GM18505 (cell line): ENCODE data around the gene FRMD4B.

Experiments used
- ATAC-seq: cut with Tn5 transposase; IDR thresholded peaks from one replicate; pipeline ENCODE4 v1.9.1; 2021; ENCODE audit not compliant: unreplicated experiment
- POLR2A ChIP-seq: IDR thresholded peaks from 4 replicates; pipeline ENCODE4 v1.6.1; 2011; ENCODE audit warnings: borderline replicate concordance; ENCODE audit not compliant: insufficient read depth, insufficient read length; ENCODE audit errors: extremely low read depth

The FRMD4B gene

GRCh38 chr3:69260216-69260787, 125.6 kb downstream of the FRMD4B start:
- no peak for TF ChIP-seq POLR2A
- ATAC-seq, result no peak

GRCh38 chr3:69259125-69259524, 126.8 kb downstream of the FRMD4B start:
- no peak for ATAC-seq
- TF ChIP-seq POLR2A, result no peak

DNA sequence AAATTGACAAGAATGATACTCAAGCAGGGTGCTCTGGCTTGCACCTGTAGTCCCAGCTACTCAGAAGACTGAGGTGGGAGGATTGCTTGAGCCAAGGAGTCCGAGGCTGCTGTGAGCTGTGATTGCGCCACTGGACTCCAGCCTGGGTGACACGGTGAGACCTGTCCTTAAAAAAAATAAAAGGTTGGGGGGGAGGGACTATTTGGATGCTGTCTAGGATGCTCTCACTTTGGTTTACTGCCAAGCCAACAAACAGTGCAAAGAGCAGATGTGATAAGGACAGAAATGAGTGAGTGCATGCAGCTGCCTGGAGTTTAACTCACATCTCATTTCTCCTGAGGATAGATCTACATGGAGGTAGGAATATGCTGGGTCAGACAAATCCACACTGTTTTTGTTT, 130.0 kb downstream of the FRMD4B start:
- TF ChIP-seq POLR2A, result no peak
- ATAC-seq, result no peak

DNA sequence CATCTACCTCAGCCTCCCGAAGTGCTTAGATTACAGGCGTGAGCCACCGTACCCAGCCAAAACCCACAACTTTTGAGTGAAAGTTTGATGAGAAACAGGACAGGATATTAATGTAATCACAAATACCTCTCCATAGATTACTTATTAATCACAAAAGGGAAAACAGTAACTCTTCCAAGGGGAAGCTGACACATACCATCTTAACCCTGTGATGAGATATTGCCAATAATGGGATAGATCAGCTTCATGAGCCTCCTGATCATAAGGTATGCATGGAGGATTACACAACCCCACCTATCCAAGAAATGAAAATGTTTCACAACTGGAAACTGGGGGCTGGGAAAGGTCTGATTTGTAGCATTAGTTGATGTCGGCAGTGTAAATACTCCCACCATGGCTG, 131.5 kb downstream of the FRMD4B start:
- no peak for TF ChIP-seq POLR2A
- no peak for ATAC-seq

- no peak for ATAC-seq
- TF ChIP-seq POLR2A, result no peak
Observed at GRCh38 chr3:69252631-69253030, 133.3 kb downstream of the FRMD4B start.

GRCh38 chr3:69252141-69252540, 133.7 kb downstream of the FRMD4B start:
- no peak for TF ChIP-seq POLR2A
- ATAC-seq, result no peak

GRCh38 chr3:69251078-69251805, 134.6 kb downstream of the FRMD4B start:
- no peak for TF ChIP-seq POLR2A
- ATAC-seq, result no peak

- no peak for ATAC-seq
- TF ChIP-seq POLR2A, result no peak
Observed at GRCh38 chr3:69250014-69250413, 135.9 kb downstream of the FRMD4B start.

DNA sequence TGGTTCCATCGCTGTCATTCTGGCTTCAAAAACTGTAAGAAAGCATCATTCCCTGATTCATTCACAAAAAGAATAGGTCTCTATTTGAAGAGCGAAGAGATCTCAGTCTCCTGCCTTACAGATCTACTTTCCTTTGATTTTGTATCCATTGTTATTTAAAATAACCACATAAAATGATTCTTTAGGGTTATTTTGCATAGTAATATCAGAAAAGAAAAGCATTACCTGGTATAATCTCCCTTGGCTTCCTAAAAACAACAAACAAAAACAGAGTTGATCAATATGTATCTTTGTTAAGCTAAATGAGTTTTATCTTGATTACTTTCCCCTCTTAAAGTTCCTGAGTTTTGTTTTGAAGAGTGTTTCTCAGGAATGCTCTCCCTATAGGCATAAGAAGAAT, 136.9 kb downstream of the FRMD4B start:
- no peak for ATAC-seq
- no peak for TF ChIP-seq POLR2A

DNA sequence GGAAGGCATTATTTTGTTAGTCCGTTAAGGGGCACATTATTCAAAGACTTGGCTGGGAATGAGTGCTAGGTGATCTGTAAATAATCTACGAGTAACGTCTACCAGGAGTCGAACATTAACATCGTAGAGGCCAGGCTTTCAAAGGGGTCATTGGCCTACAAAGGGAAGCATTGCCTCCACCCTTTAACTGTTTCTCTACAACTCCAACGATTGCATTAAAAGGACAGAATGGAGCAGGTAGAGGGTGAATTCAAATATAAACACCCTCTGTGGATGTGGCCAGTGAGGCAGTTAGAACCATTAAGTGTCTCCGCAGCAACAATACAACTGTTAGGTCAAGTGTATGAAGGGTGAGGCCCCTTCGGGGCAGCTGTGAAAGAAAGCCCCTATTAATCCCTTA, 137.5 kb downstream of the FRMD4B start:
- ATAC-seq, result no peak
- TF ChIP-seq POLR2A, result no peak

DNA sequence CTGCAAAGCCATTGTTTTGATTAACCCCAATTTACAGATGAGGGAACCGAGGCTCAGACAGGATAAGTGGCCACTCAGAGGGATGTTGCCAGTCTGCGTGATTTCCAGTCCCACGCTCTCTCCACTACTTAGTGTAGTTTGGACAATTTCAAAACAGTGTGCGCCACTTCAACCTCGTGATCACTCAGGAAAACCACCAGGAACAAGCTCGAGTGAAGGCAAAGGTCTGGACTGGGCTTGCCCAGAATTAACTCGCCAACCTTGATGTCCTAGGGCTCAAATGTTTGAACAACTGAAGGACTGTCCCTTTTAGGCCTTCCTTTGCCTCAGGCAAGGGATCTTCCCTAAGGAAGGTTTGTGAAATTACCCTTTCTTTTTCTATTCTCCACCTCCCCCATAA, 139.3 kb downstream of the FRMD4B start:
- ATAC-seq, result no peak
- TF ChIP-seq POLR2A, result no peak

DNA sequence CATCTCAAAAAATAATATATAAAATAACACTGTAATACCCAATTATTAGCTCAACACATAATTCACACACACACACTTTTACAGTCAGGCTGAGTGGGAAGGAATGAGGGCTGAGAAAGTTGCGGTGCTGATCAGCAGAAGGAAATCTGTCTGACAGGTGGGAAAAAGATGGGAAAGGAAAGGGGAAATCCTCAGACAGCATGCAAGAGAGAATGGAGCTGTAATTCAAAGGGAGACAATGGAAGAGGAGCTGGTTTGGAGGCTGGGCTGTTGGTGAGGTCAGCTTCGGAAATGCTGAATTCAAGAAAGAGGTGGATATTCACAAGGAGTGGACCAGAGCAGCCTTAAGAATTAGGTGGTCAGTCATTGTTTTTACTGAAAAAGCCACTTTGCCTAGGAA, 141.8 kb downstream of the FRMD4B start:
- no peak for TF ChIP-seq POLR2A

GRCh38 chr3:69241769-69242168, 144.1 kb downstream of the FRMD4B start:
- no peak for TF ChIP-seq POLR2A
- no peak for ATAC-seq

More for the DNA sequence above, 141.8 kb downstream of the FRMD4B start:
- ATAC-seq, result no peak
